ENCODE data around the gene ZNF577.
"Not testable (repeated sequence)": the region's sequence is repeated elsewhere in the genome, so short reads cannot be mapped to it uniquely, and the experiment has no call there.

The ZNF577 gene

GRCh38 chr19:51887522-51888498 is at the start of gene ZNF577:
TSS of gene ZNF577 (minus strand) at chr19:51887951. CDS start at chr19:51880382, 7,569 bp downstream.
- no peak for FAIRE-seq

GRCh38 chr19:51931921-51932320 is 44.2 kb upstream of the ZNF577 start:
- FAIRE-seq: no peak

GRCh38 chr19:51927859-51928258 is 40.1 kb upstream of the ZNF577 start:
- no peak for FAIRE-seq

- peak; percentile 85 for FAIRE-seq
These were observed 39.3 kb upstream of the ZNF577 start, which contains the start of gene ZNF613 for GRCh38 chr19:51926784-51927741. TSS of gene ZNF613 (plus strand) at chr19:51927472. CDS start at chr19:51936221, 8,749 bp downstream.

- no peak for FAIRE-seq
These were observed 38.7 kb upstream of the ZNF577 start for GRCh38 chr19:51926426-51926783.

- FAIRE-seq: no peak
These were observed 34.2 kb upstream of the ZNF577 start for GRCh38 chr19:51921949-51922348.

- FAIRE-seq: no peak
These were observed 31.9 kb upstream of the ZNF577 start for GRCh38 chr19:51919606-51920005.

GRCh38 chr19:51916167-51916566 is 28.4 kb upstream of the ZNF577 start:
- no peak for FAIRE-seq

GRCh38 chr19:51915324-51915867 is 27.6 kb upstream of the ZNF577 start:
- no peak for FAIRE-seq

GRCh38 chr19:51907981-51908380 is 20.2 kb upstream of the ZNF577 start:
- not testable (repeated sequence) for FAIRE-seq

GRCh38 chr19:51906108-51906507 is 18.4 kb upstream of the ZNF577 start:
- FAIRE-seq: not testable (repeated sequence)

- not testable (repeated sequence) for FAIRE-seq
These were observed 17.9 kb upstream of the ZNF577 start for GRCh38 chr19:51905639-51906038.

GRCh38 chr19:51905206-51905605 is 17.5 kb upstream of the ZNF577 start:
- no peak for FAIRE-seq

GRCh38 chr19:51904331-51905165 is 16.8 kb upstream of the ZNF577 start, which contains the start of gene ZNF649:
TSS of gene ZNF649 (minus strand) at chr19:51905017. CDS start at chr19:51900107, 4,910 bp downstream.
- FAIRE-seq: peak; percentile 58

GRCh38 chr19:51903192-51903591 is 15.4 kb upstream of the ZNF577 start:
- FAIRE-seq: no peak

GRCh38 chr19:51901860-51902259 is 14.1 kb upstream of the ZNF577 start:
- no peak for FAIRE-seq

GRCh38 chr19:51891193-51891747 is 3.5 kb upstream of the ZNF577 start:
- no peak for FAIRE-seq

GRCh38 chr19:51889934-51890333 is 2.2 kb upstream of the ZNF577 start:
- no peak for FAIRE-seq

- FAIRE-seq: no peak
These were observed 3.0 kb downstream of the ZNF577 start for GRCh38 chr19:51884713-51885112.

- no peak for FAIRE-seq
These were observed 5.2 kb downstream of the ZNF577 start for GRCh38 chr19:51882518-51882917.

- no peak for FAIRE-seq
These were observed 14.7 kb downstream of the ZNF577 start for GRCh38 chr19:51873097-51873496.
